ENCODE results near the gene S100A16.

DNA sequence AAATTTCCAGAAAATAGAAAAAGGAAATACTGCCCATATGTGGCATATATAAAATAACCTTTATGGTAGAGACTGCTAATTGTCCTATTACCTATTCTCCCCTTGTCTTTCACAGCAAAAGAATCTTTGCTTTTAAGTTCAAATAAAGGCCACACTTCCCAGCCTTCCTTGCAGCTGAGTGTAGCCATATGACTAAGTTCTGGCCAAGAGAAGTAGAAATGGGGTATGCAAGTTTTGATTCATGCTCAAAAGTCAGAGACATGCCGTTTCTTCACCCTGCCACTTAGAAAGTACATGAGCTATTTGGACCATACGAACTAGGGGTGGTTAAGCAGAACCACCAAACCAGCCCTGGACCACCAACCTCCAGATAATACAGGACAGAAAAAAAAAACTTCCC is 29.0 kb downstream of the S100A16 start:
- TF ChIP-seq, protein P1, sequence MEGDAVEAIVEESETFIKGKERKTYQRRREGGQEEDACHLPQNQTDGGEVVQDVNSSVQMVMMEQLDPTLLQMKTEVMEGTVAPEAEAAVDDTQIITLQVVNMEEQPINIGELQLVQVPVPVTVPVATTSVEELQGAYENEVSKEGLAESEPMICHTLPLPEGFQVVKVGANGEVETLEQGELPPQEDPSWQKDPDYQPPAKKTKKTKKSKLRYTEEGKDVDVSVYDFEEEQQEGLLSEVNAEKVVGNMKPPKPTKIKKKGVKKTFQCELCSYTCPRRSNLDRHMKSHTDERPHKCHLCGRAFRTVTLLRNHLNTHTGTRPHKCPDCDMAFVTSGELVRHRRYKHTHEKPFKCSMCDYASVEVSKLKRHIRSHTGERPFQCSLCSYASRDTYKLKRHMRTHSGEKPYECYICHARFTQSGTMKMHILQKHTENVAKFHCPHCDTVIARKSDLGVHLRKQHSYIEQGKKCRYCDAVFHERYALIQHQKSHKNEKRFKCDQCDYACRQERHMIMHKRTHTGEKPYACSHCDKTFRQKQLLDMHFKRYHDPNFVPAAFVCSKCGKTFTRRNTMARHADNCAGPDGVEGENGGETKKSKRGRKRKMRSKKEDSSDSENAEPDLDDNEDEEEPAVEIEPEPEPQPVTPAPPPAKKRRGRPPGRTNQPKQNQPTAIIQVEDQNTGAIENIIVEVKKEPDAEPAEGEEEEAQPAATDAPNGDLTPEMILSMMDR (IDR thresholded peaks at IDR 0.05), result no peak
- TF ChIP-seq POLR2A (IDR thresholded peaks at IDR 0.05), result no peak
